OCI-LY7 (cell line): ENCODE results near the gene COA3. TPM values are rescaled to one million over a fixed set of nuclear protein-coding genes. Genes with fewer than 3 reads are reported as not detected.

Experiments
- BruUV-seq: library from RNA; stranded (reverse); fragments of 400-500 nt; replicated peaks from 2 replicates; lab custom pipeline; 2021; lab: Mats Ljungman, UMichigan
- CTCF ChIA-PET: fragments of 300-600 bp; sonication (Branson Sonifier 250); formaldehyde crosslinking; loops from one replicate; lab custom pipeline; 2022; ENCODE audit warnings: antibody characterized with exemption; ENCODE audit not compliant: unreplicated experiment; lab: Charles Lee
- POLR2A ChIA-PET: fragments of 300-600 bp; sonication (Branson Sonifier 250); formaldehyde crosslinking; loops from one replicate; lab custom pipeline; 2022; ENCODE audit warnings: antibody characterized with exemption; lab: Charles Lee
- DNase-seq: peaks from one replicate; pipeline ENCODE4 v3.0.0-alpha.2; 2015; ENCODE audit warnings: low spot score
- H2AFZ ChIP-seq: fragments of 200-600 bp; sonication (generic), shearing (Covaris generic); 2 replicates; pipeline ENCODE4 v1.6.1; 2014; ENCODE audit warnings: mild to moderate bottlenecking, antibody characterized with exemption, low read length, moderate library complexity
- H3K27ac ChIP-seq: fragments of 200-600 bp; sonication (generic); 2 replicates; pipeline ENCODE4 v1.5.1; 2014; ENCODE audit warnings: mixed run types, low read depth, mild to moderate bottlenecking, moderate library complexity, low read length, inconsistent platforms; ENCODE audit not compliant: poor library complexity, severe bottlenecking
- H3K36me3 ChIP-seq: fragments of 200-600 bp; sonication (generic); 2 replicates; pipeline ENCODE4 v1.6.1; 2014; ENCODE audit warnings: mild to moderate bottlenecking, antibody characterized with exemption, low read length, moderate library complexity, mixed read lengths; ENCODE audit not compliant: insufficient read depth
- H3K4me1 ChIP-seq: fragments of 200-600 bp; sonication (generic); 2 replicates; pipeline ENCODE4 v1.5.1; 2014; ENCODE audit warnings: mild to moderate bottlenecking, low read length; ENCODE audit not compliant: insufficient read depth, poor library complexity, severe bottlenecking
- H3K4me2 ChIP-seq: fragments of 200-600 bp; sonication (generic); 2 replicates; pipeline ENCODE4 v1.6.1; 2014; ENCODE audit warnings: mild to moderate bottlenecking, low read length
- H3K4me3 ChIP-seq: fragments of 200-600 bp; sonication (generic); 2 replicates; pipeline ENCODE4 v1.5.1; 2014; ENCODE audit warnings: mild to moderate bottlenecking, low read depth, low read length; ENCODE audit not compliant: poor library complexity, severe bottlenecking
- H3K79me2 ChIP-seq: fragments of 200-600 bp; sonication (generic); 2 replicates; pipeline ENCODE4 v1.6.1; 2016; ENCODE audit warnings: low read depth, mild to moderate bottlenecking, low read length, moderate library complexity, mixed read lengths; ENCODE audit not compliant: insufficient read depth
- H3K9me2 ChIP-seq: fragments of 200-600 bp; sonication (generic); 2 replicates; pipeline ENCODE4 v1.6.1; 2016; ENCODE audit warnings: mild to moderate bottlenecking, low read length, mixed read lengths; ENCODE audit not compliant: insufficient read depth
- H3K9me3 ChIP-seq: fragments of 200-600 bp; sonication (generic); 2 replicates; pipeline ENCODE4 v1.6.1; 2014; ENCODE audit warnings: mild to moderate bottlenecking, mixed run types, low read length, mixed read lengths
- H4K20me1 ChIP-seq: fragments of 200-600 bp; sonication (generic); 2 replicates; pipeline ENCODE4 v1.6.1; 2014; ENCODE audit warnings: mild to moderate bottlenecking, antibody characterized with exemption, low read length, moderate library complexity, mixed read lengths; ENCODE audit not compliant: insufficient read depth
- CTCF ChIP-seq: fragments of 200-600 bp; sonication (generic); conservative IDR thresholded peaks from 2 replicates; pipeline ENCODE4 v1.5.1; 2014; ENCODE audit warnings: mild to moderate bottlenecking, antibody characterized with exemption, low read length, moderate library complexity, mixed read lengths
- EZH2phosphoT487 ChIP-seq: fragments of 200-600 bp; sonication (generic); IDR thresholded peaks from 2 replicates; pipeline ENCODE4 v1.6.1; 2018; ENCODE audit warnings: low read depth, borderline replicate concordance, mild to moderate bottlenecking, mixed run types, antibody characterized with exemption, low read length, moderate library complexity, mixed read lengths
- intact Hi-C: fragments of 100-400 bp; cut with micrococcal nuclease; formaldehyde crosslinking; loops from one replicate; pipeline ENCODE4 v1.10.0; 2022; ENCODE audit not compliant: unreplicated experiment
- total RNA-seq, 2 experiments: library from RNA; depleted of rRNA in 1 of 2; stranded (reverse); fragments of >200 nt in 1 of 2; shearing (Covaris generic) in 1 of 2; gene quantifications; 2 replicates each; pipeline ENCODE4 v1.2.3, GENCODE V29; 2014 to 2022

The COA3 gene
- total RNA-seq, 2 experiments from 2014 or later = 34.9 to 38.2 TPM

- TF ChIP-seq EZH2phosphoT487 (no peak), CTCF (no peak)
- H3K79me2 ChIP-seq = no peaks in the 10 kb centered on the region
- no peak overlapping the region for H3K4me3 ChIP-seq
- H3K9me2 ChIP-seq = no peaks in the 10 kb centered on the region
- no peaks in the 10 kb centered on the region for H3K9me3 ChIP-seq
- CTCF ChIA-PET = no interaction called here
- no peaks in the 10 kb centered on the region for H4K20me1 ChIP-seq
- H3K4me2 ChIP-seq = no peak overlapping the region
- no TSS peak for BruUV-seq
- POLR2A ChIA-PET = interaction anchor here (0.7 kb wide), 1 partner anchor 13 kb away, joined by 3 read pairs; no protein-coding TSS in a partner anchor
- no peak for DNase-seq
- H3K27ac ChIP-seq = no peak overlapping the region
- H3K4me1 ChIP-seq = no peaks in the 10 kb centered on the region
- H2AFZ ChIP-seq = no peak overlapping the region
- intact Hi-C loops = no loop called here
- H3K36me3 ChIP-seq = peaks cover 55% of the 10 kb centered on the region
These were observed 47.0 kb upstream of the COA3 start for GRCh38 chr17:42845556-42845917.

DNA sequence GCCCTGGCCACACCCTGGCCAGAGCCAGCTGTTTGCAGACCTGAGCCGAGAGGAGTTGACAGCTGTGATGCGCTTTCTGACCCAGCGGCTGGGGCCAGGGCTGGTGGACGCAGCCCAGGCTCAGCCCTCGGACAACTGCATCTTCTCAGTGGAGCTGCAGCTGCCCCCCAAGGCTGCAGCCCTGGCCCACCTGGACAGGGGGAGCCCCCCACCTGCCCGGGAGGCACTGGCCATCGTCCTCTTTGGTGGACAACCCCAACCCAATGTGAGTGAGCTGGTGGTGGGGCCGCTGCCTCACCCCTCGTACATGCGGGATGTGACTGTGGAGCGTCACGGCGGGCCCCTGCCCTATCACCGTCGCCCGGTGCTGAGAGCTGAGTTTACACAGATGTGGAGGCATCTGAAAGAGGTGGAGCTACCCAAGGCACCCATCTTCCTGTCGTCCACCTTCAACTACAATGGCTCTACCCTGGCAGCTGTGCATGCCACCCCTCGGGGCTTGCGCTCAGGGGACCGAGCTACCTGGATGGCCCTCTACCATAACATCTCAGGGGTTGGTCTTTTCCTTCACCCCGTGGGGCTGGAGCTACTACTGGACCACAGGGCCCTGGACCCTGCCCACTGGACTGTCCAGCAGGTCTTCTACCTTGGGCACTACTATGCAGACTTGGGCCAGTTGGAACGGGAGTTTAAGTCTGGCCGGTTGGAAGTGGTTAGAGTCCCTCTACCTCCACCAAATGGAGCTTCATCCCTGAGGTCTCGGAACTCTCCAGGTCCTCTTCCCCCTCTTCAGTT lies 46.5 kb upstream of the COA3 start:
- Histone ChIP-seq H3K36me3 (peaks cover 61% of the 10 kb centered on the region), H2AFZ (no peak overlapping the region), H3K79me2 (no peaks in the 10 kb centered on the region), H3K9me3 (no peaks in the 10 kb centered on the region), H3K9me2 (no peaks in the 10 kb centered on the region), H4K20me1 (no peaks in the 10 kb centered on the region), H3K4me3 (no peak overlapping the region), H3K4me2 (no peak overlapping the region), H3K27ac (no peak overlapping the region), H3K4me1 (no peaks in the 10 kb centered on the region)
- DNase-seq = no peak
- no TSS peak for BruUV-seq
- POLR2A ChIA-PET = interaction anchor here (0.6 to 0.7 kb wide), 2 partner anchors 12 to 42 kb away, joined by 3 to 4 read pairs; no protein-coding TSS in a partner anchor
- intact Hi-C loops = no loop called here
- CTCF ChIA-PET = no interaction called here
- TF ChIP-seq CTCF (no peak), EZH2phosphoT487 (no peak)

- POLR2A ChIA-PET = no interaction called here
- no peaks in the 10 kb centered on the region for H3K9me2 ChIP-seq
- H3K4me1 ChIP-seq = no peaks in the 10 kb centered on the region
- H3K36me3 ChIP-seq = peaks cover 66% of the 10 kb centered on the region
- CTCF ChIA-PET = no interaction called here
- no TSS peak for BruUV-seq
- TF ChIP-seq EZH2phosphoT487 (no peak), CTCF (no peak)
- H4K20me1 ChIP-seq = no peaks in the 10 kb centered on the region
- DNase-seq = no peak
- H2AFZ ChIP-seq = no peak within 1 kb of the TSS
- H3K79me2 ChIP-seq = no peaks in the 10 kb centered on the region
- intact Hi-C loops = no loop called here
- H3K4me3 ChIP-seq = no peak within 1 kb of the TSS
- no peak within 1 kb of the TSS for H3K4me2 ChIP-seq
- no peaks in the 10 kb centered on the region for H3K9me3 ChIP-seq
- H3K27ac ChIP-seq = no peak within 1 kb of the TSS
These were observed 45.8 kb upstream of the COA3 start, which contains the start of gene AOC2 for GRCh38 chr17:42844271-42844670. Gene AOC2, plus strand, starts transcription at chr17:42844580. Its CDS starts 47 bp downstream, at chr17:42844627.
